ENCODE measurements around the gene CTNNBIP1. TPM values are rescaled to one million over a fixed set of nuclear protein-coding genes. Genes with fewer than 3 reads are reported as not detected.

The CTNNBIP1 gene
- total and polyA plus RNA-seq, 3 donors from 2014 or later, result 45.3 to 60.8 (median 48.1) TPM

DNA sequence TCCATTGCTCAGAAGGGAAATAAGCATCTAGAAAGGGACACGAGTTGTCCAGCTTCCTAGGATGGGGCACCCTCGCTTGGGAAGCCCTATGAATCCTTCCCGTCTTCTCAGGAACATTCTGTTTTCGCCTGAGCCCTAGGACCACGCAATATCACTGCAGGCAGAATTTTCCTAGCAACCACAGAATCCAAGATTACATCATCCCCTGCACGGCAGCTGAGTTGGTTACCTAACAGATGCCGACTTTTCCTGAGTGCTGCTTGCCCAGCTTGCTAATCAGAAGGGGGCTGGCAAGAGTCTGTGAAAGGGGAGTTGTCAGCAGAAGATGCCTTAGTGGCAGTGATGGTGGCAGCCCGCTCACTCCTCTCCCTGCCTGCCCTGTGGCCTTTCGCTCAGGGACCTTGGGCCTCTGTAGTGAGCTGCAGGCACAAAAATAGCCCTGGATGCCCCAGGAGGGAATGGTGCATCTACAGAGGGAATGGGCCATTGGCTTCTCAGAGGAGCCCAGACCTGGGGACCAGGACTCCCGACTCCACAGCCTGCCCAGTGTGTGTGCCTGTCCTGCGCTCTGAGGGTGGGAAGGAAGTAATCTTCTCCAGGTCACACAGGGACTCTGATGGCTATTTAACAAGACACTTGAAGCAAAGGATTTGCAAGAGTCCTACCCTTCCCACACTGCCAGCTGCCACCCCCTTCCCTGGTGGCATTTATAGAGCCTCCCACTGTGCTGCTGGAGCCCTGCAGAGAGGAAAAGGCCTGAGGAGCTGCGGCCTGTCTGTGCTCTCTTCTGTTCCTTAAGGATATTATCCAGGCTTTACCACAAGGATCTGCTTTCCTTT lies 57.4 kb downstream of the CTNNBIP1 start:
- intact Hi-C loops (cut with DNase I; ENCODE audit: low total_unique reads), result no loop called here
- Histone ChIP-seq H3K9me3 (no peaks in the 10 kb centered on the region), H3K36me3 (ENCODE audit: low read depth, missing control alignments) (no peaks in the 10 kb centered on the region), H3K27me3 (no peaks in the 10 kb centered on the region), H3K4me3 (no peak overlapping the region), H3K27ac (no peak overlapping the region), H3K4me1 (peaks cover 3% of the 10 kb centered on the region)
- TF ChIP-seq POLR2A (IDR thresholded peaks at IDR 0.05), result no peak
- TF ChIP-seq, protein P1, sequence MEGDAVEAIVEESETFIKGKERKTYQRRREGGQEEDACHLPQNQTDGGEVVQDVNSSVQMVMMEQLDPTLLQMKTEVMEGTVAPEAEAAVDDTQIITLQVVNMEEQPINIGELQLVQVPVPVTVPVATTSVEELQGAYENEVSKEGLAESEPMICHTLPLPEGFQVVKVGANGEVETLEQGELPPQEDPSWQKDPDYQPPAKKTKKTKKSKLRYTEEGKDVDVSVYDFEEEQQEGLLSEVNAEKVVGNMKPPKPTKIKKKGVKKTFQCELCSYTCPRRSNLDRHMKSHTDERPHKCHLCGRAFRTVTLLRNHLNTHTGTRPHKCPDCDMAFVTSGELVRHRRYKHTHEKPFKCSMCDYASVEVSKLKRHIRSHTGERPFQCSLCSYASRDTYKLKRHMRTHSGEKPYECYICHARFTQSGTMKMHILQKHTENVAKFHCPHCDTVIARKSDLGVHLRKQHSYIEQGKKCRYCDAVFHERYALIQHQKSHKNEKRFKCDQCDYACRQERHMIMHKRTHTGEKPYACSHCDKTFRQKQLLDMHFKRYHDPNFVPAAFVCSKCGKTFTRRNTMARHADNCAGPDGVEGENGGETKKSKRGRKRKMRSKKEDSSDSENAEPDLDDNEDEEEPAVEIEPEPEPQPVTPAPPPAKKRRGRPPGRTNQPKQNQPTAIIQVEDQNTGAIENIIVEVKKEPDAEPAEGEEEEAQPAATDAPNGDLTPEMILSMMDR (IDR thresholded peaks at IDR 0.05), result no peak
- WGBS, 2 donors, result 86 to 92% methylated on average over 12 of the region's 12 CpGs
- DNase-seq, result no peak

DNA sequence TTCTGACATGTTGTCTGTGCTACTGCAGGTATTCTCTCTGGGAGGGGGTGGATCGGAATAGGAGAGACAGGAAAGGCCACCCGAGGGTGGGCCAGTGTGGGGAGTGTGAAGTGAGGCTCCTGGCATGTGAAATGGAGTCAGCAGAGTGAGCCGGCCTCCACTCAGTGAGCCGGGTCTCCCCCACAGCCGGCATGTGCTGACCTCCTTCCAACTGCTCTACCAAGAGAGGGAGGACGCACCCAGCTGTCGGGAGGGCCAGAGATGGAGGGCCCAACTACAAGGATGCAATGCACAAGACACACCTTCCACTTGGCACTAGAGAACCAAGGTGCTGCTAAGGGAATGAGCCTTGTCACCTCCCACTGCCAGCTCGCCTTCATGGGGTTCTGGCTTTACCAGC lies 58.1 kb downstream of the CTNNBIP1 start:
- no peak for DNase-seq
- Histone ChIP-seq H3K27ac (no peak overlapping the region), H3K36me3 (ENCODE audit: low read depth, missing control alignments) (no peaks in the 10 kb centered on the region), H3K27me3 (no peaks in the 10 kb centered on the region), H3K4me3 (no peak overlapping the region), H3K4me1 (peaks cover 5% of the 10 kb centered on the region), H3K9me3 (no peaks in the 10 kb centered on the region)
- intact Hi-C loops (cut with DNase I; ENCODE audit: low total_unique reads), result no loop called here
- 77 to 95% methylated on average over 7 to 8 of the region's 8 CpGs for WGBS, 2 donors
- no peak for TF ChIP-seq POLR2A (IDR thresholded peaks at IDR 0.05)
- TF ChIP-seq, protein P1 (IDR thresholded peaks at IDR 0.05), result no peak

DNA sequence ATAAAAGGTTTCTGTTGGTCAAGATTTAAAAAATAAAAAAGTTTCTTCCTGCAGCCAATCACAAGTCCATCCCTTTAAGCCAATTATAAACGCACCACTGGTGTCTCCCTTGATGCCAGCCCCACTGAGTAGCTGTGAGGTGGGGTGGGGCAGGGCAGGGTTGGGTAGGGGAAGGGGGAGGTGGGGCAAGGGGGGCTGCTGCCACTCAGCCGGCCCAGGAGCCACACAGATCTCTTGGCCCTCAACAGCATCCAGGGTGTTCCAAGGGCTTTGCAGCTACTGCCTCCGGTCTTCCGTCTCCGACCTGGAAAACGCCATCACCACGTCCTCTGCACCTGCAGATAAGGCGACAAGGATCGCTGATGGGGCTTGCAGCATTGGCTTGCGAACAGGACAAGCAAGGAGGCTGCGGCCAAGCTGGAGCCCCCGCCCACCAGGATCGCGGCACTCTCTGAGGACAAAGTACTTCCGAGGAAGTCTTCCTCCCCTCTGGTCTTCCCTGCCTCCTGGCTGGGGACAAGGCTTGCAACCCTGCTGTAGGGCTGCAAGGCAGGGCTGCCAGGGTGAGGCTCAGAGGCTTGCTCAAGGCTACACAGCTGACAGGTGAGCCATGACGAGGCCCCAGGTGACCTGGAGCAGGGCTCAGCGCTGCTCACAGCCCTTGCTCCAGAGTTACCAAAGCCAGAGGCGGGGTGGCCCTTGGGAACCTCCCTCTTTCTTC lies 59.5 kb downstream of the CTNNBIP1 start:
- no peaks in the 10 kb centered on the region for H3K36me3 ChIP-seq (ENCODE audit: low read depth, missing control alignments)
- no peak for DNase-seq
- H3K9me3 ChIP-seq, result no peaks in the 10 kb centered on the region
- no peak overlapping the region for H3K27ac ChIP-seq
- H3K4me3 ChIP-seq, result no peak overlapping the region
- peaks cover 5% of the 10 kb centered on the region for H3K4me1 ChIP-seq
- TF ChIP-seq, protein P1 (IDR thresholded peaks at IDR 0.05), result no peak
- TF ChIP-seq POLR2A (IDR thresholded peaks at IDR 0.05), result no peak
- intact Hi-C loops (cut with DNase I; ENCODE audit: low total_unique reads), result no loop called here
- H3K27me3 ChIP-seq, result no peaks in the 10 kb centered on the region
- 75 to 76% methylated on average over 7 to 16 of the region's 18 CpGs for WGBS, 2 donors

DNA sequence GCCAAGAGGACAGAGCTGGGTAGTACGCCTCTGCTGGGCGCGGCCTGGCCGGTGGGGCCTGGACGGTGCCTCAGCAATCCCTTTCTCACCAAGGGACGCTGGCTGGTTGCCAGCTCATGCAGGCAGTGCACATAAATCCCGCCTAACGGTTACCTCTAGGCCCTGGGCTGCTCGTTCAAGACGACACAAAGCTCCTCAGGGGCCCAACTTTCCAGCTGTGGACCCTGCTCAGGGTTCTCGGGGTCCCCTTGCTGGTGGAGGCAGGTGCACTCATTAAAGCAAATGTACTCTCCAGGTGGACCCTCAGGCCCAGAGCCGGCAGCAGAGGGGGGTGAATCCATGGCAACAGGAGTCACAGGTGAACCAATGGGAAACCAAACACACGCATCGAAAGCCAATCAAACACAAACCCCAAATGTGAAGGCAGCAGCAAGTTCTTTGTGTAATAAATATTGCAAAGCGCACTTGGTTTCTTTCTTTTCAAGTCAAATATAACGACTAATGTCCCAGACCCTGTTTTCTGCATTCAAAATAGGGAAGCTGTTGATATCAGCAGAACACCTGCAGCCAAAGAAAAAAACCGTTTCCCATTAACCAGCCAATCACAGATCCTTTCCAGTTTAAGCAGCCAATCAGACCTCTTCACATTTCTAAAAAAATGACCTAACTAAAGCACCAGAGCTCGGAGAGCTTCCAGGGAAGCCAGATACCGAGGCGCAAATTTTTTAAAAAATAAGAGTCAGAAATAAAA lies 60.2 kb downstream of the CTNNBIP1 start:
- no peaks in the 10 kb centered on the region for H3K9me3 ChIP-seq
- H3K27me3 ChIP-seq, result no peaks in the 10 kb centered on the region
- TF ChIP-seq POLR2A (IDR thresholded peaks at IDR 0.05), result no peak
- TF ChIP-seq, protein P1 (IDR thresholded peaks at IDR 0.05), result no peak
- no peaks in the 10 kb centered on the region for H3K36me3 ChIP-seq (ENCODE audit: low read depth, missing control alignments)
- H3K27ac ChIP-seq, result no peak overlapping the region
- intact Hi-C loops (cut with DNase I; ENCODE audit: low total_unique reads), result no loop called here
- peaks cover 5% of the 10 kb centered on the region for H3K4me1 ChIP-seq
- WGBS, 2 donors, result 65 to 71% methylated on average over 10 to 20 of the region's 20 CpGs
- no peak for DNase-seq
- no peak overlapping the region for H3K4me3 ChIP-seq

All from testis (tissue), 3 donors.